C4-2B (cell line): Measurements from ENCODE around the gene ABHD16B.

Experiments
- CTCF ChIP-seq: fragments of 450-650 bp; conservative IDR thresholded peaks from 2 replicates; pipeline ENCODE4 v1.5.1; 2017; ENCODE audit warnings: mild to moderate bottlenecking
- ZFX ChIP-seq: fragments of 450-650 bp; IDR thresholded peaks from 2 replicates; pipeline ENCODE4 v1.6.1; 2017

- TF ChIP-seq CTCF (no peak), ZFX (no peak)
These were observed 21.9 kb downstream of the ABHD16B start for GRCh38 chr20:63883201-63883593.
